ENCODE measurements around the gene METTL24.

METTL24 gene

DNA sequence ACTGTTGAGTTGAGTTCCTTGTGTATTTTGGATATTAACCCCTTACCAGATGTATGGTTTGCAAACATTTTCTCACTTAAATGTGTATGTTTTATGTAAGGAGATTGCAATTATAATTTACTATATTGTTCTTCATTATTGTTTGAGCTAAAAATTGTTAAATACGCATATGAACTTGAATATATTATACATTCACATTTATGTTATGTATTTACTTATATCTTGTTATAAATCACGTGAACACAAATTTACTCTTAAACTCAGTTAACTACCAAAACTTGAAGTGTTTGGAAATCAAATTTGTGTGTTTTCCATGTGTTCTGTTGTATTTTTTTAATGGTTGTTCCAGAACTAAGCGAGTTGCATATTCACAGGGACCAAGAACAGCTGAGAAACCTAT is 159.6 kb downstream of the METTL24 start:
- DNase-seq (ENCODE audit: low read depth in 2 of 2) = no peak

DNA sequence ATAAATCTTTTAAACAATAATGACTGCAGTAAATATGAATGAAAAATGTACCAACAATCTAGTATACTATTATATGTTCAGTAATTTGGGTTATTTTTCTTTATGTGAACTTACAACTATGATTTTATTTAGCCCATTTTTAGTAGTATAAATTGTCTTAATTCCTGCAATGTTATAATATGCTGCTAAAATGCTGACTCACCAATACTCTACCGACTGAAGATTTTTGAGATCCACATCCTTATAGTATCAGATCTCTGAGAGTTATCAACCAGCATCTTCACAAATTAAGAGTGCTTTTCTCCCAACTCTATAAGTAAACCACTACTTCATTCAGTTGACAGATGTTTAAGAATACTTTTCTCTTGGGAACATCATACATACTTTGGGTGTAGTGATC is 161.3 kb downstream of the METTL24 start:
- no peak for DNase-seq (ENCODE audit: low read depth in 2 of 2)

DNA sequence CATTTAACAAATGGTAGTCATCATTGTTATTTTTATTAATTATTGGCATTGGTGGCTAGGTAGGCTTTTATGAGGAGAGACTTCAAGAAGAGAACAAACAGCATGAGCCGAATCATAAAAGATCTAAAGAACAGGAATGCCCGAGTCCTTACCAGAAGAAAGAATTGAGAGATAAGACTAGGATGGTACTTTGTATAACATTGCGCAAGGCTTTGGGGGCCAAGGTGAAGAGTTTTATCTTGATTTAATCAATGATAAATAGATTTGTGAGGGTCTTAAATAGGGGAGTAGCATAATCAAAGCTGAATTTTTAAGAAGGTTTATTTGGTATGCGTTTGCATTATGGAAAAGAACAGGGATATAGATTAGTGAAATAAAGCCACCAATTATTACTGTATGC is 162.5 kb downstream of the METTL24 start:
- no peak for DNase-seq (ENCODE audit: low read depth in 2 of 2)
